GM12892 (cell line): ENCODE results near the gene SLCO1C1.

Experiments
- POLR2A ChIP-seq: IDR thresholded peaks from 2 replicates; pipeline ENCODE4 v1.6.1; 2011; ENCODE audit warnings: low read depth, low read length, control low read depth
- POLR2AphosphoS5 ChIP-seq: IDR thresholded peaks from 2 replicates; pipeline ENCODE4 v1.6.1; 2011; ENCODE audit warnings: low read depth, low read length, control low read depth
- TAF1 ChIP-seq: IDR thresholded peaks from 2 replicates; pipeline ENCODE4 v1.6.1; 2011; ENCODE audit warnings: low read depth, mild to moderate bottlenecking, control low read depth, low read length, borderline replicate concordance

DNA sequence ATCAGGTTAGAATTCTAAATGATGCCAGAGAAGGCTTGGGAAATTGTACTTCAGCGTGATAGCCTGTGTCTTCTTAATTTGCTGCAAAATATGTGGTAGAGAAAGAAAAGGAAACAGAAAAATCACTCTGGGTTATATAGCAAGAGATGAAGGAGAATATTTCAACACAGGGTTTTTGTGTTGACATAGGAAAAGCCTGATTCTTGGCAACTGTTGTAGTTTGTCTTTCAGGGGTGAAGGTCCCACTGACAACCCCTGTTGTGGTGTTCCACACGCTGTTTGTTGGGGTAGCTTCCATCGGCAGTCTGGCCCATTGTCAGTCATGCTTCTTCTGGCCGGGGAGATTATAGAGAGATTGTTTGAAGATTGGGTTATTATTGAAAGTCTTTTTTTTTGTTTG, 13.8 kb upstream of the SLCO1C1 start:
- TF ChIP-seq POLR2AphosphoS5 (no peak), TAF1 (no peak), POLR2A (no peak)
